Thoracic aorta (tissue), 2 donors: ENCODE data around the gene USP9Y. TPM values are rescaled to one million over a fixed set of nuclear protein-coding genes. Genes with fewer than 3 reads are reported as not detected.

Source experiments
- ATAC-seq: fragments of 150-250 bp; one replicate; pipeline ENCODE4 v1.8.0; 2017; ENCODE audit warnings: low read depth; ENCODE audit not compliant: insufficient number of reproducible peaks, low FRiP score
- DNase-seq: peaks from one replicate; pipeline ENCODE4 v3.0.0-alpha.2; 2020; ENCODE audit warnings: low spot score
- H3K27ac ChIP-seq, 2 donors: fragments of 200-600 bp; sonication (generic); 1 replicate in 1 of 2; 2 replicates in 1 of 2; pipeline ENCODE4 v1.5.1; 2016; ENCODE audit warnings: mild to moderate bottlenecking in 2 of 2, moderate library complexity in 2 of 2
- H3K27me3 ChIP-seq: fragments of 200-600 bp; sonication (generic); replicated peaks from 2 replicates; pipeline ENCODE4 v1.6.0; 2016; ENCODE audit warnings: mild to moderate bottlenecking; ENCODE audit not compliant: insufficient read depth
- H3K36me3 ChIP-seq: fragments of 200-600 bp; sonication (generic); one replicate; pipeline ENCODE4 v1.5.1; 2016
- H3K4me1 ChIP-seq, 2 donors: fragments of 200-600 bp; sonication (generic); 1 replicate in 1 of 2; 2 replicates in 1 of 2; pipeline versions ENCODE4 v1.5.1 to v1.6.0; 2016; ENCODE audit warnings: low read depth in 2 of 2, mild to moderate bottlenecking in 1 of 2; ENCODE audit not compliant: control insufficient read depth in 1 of 2
- H3K4me3 ChIP-seq: fragments of 200-600 bp; sonication (generic); 2 replicates; pipeline ENCODE4 v1.5.1; 2016; ENCODE audit warnings: mild to moderate bottlenecking
- H3K9me3 ChIP-seq: fragments of 200-600 bp; sonication (generic); 2 replicates; pipeline ENCODE4 v1.5.1; 2016
- CTCF ChIP-seq: fragments of 200-600 bp; sonication (generic); IDR thresholded peaks from one replicate; pipeline ENCODE4 v1.5.1; 2019; ENCODE audit warnings: antibody characterized with exemption
- total RNA-seq, 2 donors: library from RNA; depleted of rRNA; stranded (reverse); fragments of >200 nt; gene quantifications; one replicate each; pipeline versions ENCODE4 v1.1.0 to v1.2.3, GENCODE V29; 2016

The USP9Y gene
- total RNA-seq, 2 donors from 2014 or later = 22.2 to 34.4 TPM

DNA sequence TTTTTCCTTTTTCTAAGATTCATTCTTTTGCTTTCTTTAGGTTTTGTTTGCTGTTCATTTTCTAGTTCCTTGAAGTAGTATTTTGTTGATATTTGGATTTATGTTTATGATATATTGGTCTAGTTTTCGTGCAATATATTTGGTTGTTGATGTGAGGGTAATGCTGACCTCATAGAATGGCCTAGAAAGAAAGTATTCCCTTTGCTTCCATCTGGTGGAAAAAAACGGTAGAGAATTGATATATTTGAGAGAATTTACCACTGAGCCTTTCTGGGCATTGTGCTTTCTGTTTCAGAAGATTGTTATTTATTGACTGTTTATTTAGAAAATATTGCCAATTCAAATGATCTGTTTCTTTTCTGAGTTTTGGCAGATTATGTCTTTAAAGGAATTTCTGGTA is 9.4 kb downstream of the USP9Y start:
- H3K36me3 ChIP-seq = no peaks in the 10 kb centered on the region
- no peaks in the 10 kb centered on the region for H3K27me3 ChIP-seq
- DNase-seq = no peak
- H3K27ac ChIP-seq = no peak overlapping the region
- no peak for TF ChIP-seq CTCF
- H3K4me1 ChIP-seq = no peaks in the 10 kb centered on the region
- no peak for ATAC-seq
- no peak overlapping the region for H3K4me3 ChIP-seq
- no peaks in the 10 kb centered on the region for H3K9me3 ChIP-seq

DNA sequence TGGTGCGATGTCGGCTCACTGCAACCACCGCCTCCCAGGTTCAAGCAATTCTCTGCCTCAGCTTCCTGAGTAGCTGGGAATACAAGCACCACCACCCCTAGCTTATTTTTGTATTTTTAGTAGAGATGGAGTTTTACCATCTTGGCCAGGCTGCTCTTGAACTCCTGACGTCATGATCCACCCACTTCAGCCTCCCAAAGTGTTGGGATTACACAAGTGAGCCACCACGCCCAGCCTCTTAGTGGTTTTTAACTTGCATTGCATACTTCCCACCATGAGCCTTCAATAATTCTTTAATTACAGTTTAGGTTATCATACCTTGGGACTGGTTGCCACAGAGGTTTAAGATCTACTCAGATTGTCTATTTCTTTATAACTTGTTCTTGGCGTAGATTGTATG is 14.3 kb downstream of the USP9Y start:
- TF ChIP-seq CTCF = no peak
- Histone ChIP-seq H3K4me3 (no peak overlapping the region), H3K4me1 (no peaks in the 10 kb centered on the region), H3K27ac (no peak overlapping the region), H3K9me3 (no peaks in the 10 kb centered on the region), H3K27me3 (no peaks in the 10 kb centered on the region), H3K36me3 (no peaks in the 10 kb centered on the region)
- ATAC-seq (no peak), DNase-seq (no peak)

DNA sequence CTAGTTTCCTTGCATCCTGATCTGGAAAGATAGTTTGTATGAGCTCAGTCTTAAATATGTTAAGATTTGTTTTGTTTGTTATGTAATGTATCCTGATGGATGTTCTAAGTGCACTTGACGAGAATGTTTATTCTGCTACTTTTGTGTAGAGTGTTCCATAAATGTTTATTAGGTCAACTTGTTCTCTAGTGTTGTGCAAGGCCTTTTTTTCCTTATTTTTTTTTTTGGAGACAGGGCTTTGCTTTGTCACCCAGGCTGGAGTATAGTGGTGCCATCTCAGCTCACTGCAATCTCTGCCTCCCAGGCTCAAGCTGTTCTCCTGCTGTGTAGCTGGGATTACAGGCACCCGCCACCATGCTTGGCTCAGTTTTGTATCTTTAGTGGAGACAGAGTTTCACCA is 28.7 kb downstream of the USP9Y start:
- Histone ChIP-seq H3K4me1 (no peaks in the 10 kb centered on the region), H3K27ac (no peak overlapping the region), H3K4me3 (no peak overlapping the region), H3K36me3 (no peaks in the 10 kb centered on the region), H3K9me3 (no peaks in the 10 kb centered on the region), H3K27me3 (no peaks in the 10 kb centered on the region)
- TF ChIP-seq CTCF = no peak
- ATAC-seq (no peak), DNase-seq (no peak)

DNA sequence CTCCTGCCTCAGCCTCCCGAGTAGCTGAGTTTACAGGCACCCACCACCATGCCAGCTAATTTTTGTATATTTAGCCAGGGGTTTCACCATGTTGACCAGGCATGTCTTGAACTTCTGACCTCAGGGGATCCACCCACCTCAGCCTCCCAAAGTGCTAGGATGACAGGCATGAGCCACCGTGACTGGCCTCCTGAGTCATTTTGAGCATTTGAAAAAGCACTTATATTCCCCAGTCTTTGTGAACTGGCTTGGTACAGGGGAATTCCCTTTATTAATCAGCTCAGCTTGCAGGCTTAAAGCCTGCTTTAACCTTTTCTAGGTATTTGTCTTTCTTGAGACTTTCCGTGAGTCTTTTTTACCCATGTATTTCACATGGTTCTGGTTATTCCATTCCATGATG is 32.6 kb downstream of the USP9Y start:
- Histone ChIP-seq H3K27me3 (no peaks in the 10 kb centered on the region), H3K9me3 (no peaks in the 10 kb centered on the region), H3K27ac (no peak overlapping the region), H3K36me3 (no peaks in the 10 kb centered on the region), H3K4me3 (no peak overlapping the region), H3K4me1 (no peaks in the 10 kb centered on the region)
- DNase-seq (no peak), ATAC-seq (no peak)
- no peak for TF ChIP-seq CTCF

DNA sequence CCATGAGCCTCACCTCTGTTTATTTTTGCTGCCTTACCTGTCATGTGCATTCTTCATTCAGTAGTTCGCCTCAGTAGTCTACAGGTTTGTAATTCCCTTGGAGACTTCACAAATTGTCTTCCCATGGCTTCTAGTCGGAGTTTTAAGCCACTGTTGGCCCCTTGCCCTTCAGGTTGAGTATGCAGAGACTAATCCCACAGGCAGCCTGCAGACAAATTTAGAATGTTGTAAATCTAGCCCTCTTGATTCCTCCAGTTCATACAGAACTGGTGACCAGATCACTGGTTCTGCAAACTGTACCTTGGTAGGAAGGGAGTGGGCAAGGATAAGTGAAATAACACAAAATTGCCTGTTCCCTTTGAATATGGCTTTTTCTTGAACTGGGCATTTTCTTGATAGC is 33.0 kb downstream of the USP9Y start:
- H3K27ac ChIP-seq = no peak overlapping the region
- H3K36me3 ChIP-seq = no peaks in the 10 kb centered on the region
- H3K9me3 ChIP-seq = no peaks in the 10 kb centered on the region
- H3K4me3 ChIP-seq = no peak overlapping the region
- ATAC-seq = no peak
- TF ChIP-seq CTCF = no peak
- DNase-seq = no peak
- H3K27me3 ChIP-seq = no peaks in the 10 kb centered on the region
- no peaks in the 10 kb centered on the region for H3K4me1 ChIP-seq
